ENCODE measurements around the gene FAM186B.

FAM186B gene

GRCh38 chr12:49537752-49538509 lies 67.5 kb downstream of the FAM186B start:
- peak; percentile 25 to 45 for DNase-seq
